ENCODE measurements around the gene CTTN. TPM values are rescaled to one million over a fixed set of nuclear protein-coding genes. Genes with fewer than 3 reads are reported as not detected.
A peak's percentile ranks its signal among the peaks of the same experiment; 100 is the strongest.

The CTTN gene
- total RNA-seq, 1 donor from 2014 or later: 296 TPM

DNA sequence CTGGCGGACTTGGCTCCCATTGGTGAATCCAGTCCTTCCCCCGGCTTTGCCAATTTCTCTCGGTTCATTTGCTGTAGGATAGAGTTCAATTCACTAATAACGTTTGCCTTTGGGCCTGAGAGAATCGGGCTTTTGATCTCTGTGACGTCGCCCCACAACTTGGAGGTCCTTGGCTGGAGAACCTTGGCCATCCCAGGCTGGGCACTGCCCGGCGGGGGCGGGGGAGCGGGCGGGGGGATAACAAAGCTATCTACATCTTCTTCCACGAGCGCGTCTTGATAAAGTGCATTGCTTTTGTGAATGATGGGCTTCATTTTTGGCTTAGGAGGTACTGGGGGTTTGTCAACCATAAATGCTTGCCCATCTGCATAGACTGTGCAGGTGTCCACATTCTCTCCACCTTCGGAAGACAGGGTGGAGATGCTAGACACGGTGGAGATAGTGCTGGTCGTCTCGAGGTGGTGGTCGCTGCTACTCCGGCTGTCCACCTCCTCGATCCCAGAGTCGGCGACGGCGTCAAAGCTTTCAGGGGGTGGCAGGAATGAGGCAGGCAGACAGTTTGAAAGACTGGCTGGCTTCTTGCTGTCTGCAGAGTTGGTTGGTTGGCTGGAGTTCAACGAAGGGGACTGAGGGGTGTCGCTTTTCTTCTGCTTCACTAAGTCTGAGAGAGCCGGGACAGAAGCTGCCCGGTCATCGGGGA is 87.1 kb downstream of the CTTN start:
- Mint-ChIP-seq H3K4me3 (ENCODE audit: unreplicated experiment) (no peak overlapping the region), H3K27ac (ENCODE audit: unreplicated experiment) (peak overlapping the region; percentile 55), H3K4me1 (ENCODE audit: low read depth, unreplicated experiment) (peaks cover 3% of the 10 kb centered on the region), H3K36me3 (ENCODE audit: unreplicated experiment) (peaks cover 16% of the 10 kb centered on the region), H3K27me3 (ENCODE audit: unreplicated experiment) (peaks cover 5% of the 10 kb centered on the region), H3K9me3 (ENCODE audit: unreplicated experiment) (no peaks in the 10 kb centered on the region)
- TF ChIP-seq, protein P1, sequence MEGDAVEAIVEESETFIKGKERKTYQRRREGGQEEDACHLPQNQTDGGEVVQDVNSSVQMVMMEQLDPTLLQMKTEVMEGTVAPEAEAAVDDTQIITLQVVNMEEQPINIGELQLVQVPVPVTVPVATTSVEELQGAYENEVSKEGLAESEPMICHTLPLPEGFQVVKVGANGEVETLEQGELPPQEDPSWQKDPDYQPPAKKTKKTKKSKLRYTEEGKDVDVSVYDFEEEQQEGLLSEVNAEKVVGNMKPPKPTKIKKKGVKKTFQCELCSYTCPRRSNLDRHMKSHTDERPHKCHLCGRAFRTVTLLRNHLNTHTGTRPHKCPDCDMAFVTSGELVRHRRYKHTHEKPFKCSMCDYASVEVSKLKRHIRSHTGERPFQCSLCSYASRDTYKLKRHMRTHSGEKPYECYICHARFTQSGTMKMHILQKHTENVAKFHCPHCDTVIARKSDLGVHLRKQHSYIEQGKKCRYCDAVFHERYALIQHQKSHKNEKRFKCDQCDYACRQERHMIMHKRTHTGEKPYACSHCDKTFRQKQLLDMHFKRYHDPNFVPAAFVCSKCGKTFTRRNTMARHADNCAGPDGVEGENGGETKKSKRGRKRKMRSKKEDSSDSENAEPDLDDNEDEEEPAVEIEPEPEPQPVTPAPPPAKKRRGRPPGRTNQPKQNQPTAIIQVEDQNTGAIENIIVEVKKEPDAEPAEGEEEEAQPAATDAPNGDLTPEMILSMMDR (IDR thresholded peaks at IDR 0.05; ENCODE audit: partially characterized antibody, unreplicated experiment): no peak
- no peak for DNase-seq

DNA sequence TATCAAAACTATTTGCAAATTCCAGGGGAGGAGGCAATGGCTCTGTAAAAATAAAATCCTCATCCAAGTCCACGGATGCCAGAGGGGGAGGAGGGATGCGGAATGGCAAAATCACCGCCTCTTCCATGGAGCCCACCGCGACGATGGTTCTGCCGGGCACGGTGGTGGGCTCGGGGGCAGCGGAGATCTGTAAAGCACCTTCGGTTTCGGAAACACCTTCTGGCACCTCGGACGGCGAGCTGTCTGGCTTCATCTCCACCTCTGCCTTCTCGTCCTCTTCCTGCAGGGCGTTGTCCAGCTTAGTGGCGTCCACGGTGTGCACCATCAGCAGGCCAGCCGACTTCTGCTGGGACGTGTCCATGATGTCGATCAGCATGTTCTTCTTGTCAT is 87.7 kb downstream of the CTTN start:
- peaks cover 16% of the 10 kb centered on the region for H3K36me3 Mint-ChIP-seq (ENCODE audit: unreplicated experiment)

More for the DNA sequence above, 87.7 kb downstream of the CTTN start:
- no peak for DNase-seq
- TF ChIP-seq, protein P1 (IDR thresholded peaks at IDR 0.05; ENCODE audit: partially characterized antibody, unreplicated experiment): no peak
- peaks cover 6% of the 10 kb centered on the region for H3K27me3 Mint-ChIP-seq (ENCODE audit: unreplicated experiment)
- peak overlapping the region; percentile 55 for H3K27ac Mint-ChIP-seq (ENCODE audit: unreplicated experiment)
- H3K4me3 Mint-ChIP-seq (ENCODE audit: unreplicated experiment): no peak overlapping the region
- H3K9me3 Mint-ChIP-seq (ENCODE audit: unreplicated experiment): peaks cover 1% of the 10 kb centered on the region
- peaks cover 3% of the 10 kb centered on the region for H3K4me1 Mint-ChIP-seq (ENCODE audit: low read depth, unreplicated experiment)

Other genes with a start within 250 kb of the CTTN start
- 23.1 TPM for gene FADD, start 195.2 kb upstream of the CTTN start, total RNA-seq (ENCODE audit: unreplicated experiment)
- gene PPFIA1, start 127.8 kb upstream of the CTTN start, total RNA-seq (ENCODE audit: unreplicated experiment): 98.6 TPM

Measured in glutamatergic neuron (in vitro differentiated cells).